HG02759 (cell line): ENCODE results near the gene SLC5A5.
A peak's percentile ranks its signal among the peaks of the same experiment; 100 is the strongest.

Experiments used
- ATAC-seq: cut with Tn5 transposase; IDR thresholded peaks from one replicate; pipeline ENCODE4 v1.9.1; 2021; ENCODE audit warnings: mild to moderate bottlenecking, moderate library complexity; ENCODE audit not compliant: unreplicated experiment

The SLC5A5 gene

DNA sequence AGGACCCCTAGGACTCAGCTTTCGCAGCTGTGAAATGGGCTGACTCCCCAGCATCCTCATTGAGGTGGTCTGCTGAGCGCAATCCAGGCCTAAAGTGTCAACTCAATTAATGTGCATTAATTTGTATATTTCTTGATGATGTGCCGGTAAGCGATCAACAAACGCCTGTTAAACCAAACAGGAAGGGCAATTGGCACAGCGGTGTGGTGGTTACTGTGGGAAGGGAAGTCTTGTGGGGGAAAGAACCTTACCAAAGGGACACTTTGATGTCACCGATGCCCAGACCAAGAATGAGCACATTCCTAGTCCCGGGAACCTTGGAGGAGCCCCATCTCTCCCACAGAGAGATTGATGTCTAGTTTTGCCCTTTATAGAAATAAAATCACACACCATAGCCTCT, 25.6 kb upstream of the SLC5A5 start:
- ATAC-seq, result no peak

DNA sequence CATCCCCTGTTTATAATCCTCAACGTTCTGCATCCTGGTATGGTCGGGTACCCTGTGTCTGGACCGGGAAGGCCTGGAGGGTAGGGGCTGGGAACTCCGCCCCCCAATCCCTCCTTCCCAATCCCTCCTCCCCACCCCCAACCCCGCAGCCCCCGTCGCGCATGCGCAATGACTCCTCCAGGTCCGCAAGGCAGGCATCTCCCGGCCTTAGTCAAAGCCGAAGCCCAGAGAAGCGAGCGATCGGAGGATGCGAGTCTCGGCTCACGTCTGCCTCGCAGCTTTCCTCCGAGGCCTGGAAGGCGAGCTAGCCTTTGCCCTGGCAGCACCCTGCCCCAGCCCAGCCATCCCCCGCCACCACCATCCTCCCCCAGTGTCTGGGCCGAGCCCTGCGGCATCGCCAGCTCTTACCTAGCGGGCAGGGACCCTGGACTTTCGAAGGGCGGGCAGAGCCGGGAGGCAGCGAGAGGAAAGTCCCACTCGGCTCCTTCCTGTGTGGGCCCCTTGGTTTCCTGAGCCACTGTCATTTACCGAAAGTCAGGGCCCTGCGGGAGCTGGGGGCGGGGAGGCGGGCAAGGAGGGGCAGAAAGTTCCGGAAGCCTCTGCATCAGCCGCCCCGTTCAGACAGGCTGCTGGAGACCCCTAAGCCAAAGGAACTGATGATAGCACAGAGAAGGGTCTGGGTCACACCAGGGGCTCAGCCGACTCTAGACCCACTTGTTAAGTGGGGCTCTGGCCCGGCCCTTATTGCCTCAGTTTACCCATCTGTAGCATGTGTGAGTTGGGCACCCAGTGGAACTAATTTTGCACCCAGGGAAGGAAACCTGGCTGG, 24.0 kb upstream of the SLC5A5 start, which contains the start of gene JAK3:
Gene JAK3 (minus strand): TSS at position 445 of the 829 bp plus-strand sequence. CDS start 3,565 bp downstream, outside the sequence.
- ATAC-seq, result peak; percentile 69

DNA sequence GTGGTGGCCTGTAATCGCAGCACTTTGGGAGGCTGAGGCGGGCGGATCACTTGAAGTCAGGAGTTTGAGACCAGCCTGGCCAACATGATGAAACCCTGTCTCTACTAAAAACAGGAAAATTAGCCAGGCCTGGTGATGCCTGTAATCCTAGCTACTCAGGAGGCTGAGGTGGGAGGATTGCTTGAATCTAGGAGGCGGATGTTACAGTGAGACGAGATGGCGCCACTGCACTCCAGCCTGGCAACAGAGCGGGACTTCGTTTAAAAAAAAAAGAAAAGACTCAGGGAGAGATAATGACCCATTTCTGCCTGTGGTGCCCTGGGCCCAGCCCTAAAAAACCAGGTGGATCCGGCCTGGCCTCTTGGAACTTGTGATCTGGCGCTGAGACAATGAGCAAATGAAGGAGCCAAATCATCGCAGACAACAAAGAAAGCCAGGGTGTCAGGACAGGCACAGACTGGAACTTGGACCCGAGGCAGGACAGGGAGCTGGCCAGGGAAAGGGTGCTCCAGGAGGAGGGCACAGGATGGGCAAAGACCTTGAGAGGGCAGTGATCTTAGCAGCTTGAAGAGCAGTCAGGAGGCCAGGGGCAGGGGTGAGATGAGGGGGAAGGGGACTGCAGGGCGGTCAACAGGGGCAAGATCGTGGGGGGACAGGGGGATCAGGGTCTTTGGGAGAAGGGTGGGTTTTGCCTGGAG, 23.0 kb upstream of the SLC5A5 start:
- ATAC-seq, result no peak

DNA sequence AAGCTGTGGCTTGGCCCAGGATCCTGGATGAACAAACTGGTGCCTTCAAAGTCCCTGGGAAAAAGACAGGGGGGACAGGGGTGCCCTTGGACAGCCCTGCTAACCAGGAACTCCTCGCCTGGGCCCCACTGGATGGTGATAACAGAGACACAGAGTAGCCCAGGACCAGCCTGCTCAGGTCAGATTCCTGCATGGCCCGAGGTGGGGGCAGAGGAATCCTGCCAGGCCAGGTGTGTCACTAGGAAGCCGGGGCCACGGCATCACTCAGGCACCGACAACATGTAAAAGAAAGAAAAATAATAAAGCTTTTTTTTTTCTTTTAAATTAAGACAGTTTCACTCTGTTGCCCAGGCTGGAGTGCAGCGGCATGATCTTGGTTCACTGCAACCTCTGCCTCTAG, 17.7 kb upstream of the SLC5A5 start:
- ATAC-seq, result no peak

DNA sequence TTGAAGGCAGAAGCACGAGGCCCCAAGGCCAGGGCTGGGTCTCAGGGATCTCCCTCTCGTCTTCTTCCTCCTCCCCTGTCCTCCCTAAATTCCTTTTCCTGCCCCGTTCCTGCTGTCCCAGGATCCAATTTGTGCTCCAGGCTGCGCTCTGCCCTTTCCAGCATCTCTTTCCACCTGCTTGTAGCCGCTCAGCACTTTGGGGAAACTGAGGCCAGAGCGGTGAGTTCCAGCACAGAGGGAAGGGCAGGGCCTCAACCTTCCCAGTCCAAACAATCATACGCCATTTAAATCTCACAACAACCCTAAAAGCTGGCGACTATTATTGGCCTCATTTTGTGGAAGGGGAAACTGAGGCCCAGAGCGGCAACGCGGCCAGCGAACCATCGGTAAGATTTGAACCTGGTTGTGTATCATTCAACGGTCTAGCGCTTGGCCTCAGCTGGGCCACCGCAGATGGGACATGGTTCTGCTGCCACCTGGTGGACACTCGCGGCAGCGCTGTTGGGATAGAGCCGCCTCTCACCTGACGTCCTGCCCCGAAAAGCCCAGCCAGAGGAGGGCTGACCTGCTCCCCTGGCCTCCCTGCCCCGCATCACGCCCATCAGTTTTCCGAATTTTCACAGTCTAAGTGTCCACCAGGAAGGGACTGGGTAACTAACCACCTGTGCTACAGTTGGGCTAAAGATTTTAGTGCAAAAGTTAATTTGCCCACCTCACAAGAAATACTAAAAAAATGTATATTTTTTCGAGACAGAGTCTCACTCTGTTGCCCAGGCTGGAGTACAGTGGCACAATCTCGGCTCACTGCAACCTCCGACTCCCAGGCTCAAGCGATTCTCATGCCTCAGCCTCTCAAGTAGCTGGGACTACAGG, 16.2 kb upstream of the SLC5A5 start:
- no peak for ATAC-seq

DNA sequence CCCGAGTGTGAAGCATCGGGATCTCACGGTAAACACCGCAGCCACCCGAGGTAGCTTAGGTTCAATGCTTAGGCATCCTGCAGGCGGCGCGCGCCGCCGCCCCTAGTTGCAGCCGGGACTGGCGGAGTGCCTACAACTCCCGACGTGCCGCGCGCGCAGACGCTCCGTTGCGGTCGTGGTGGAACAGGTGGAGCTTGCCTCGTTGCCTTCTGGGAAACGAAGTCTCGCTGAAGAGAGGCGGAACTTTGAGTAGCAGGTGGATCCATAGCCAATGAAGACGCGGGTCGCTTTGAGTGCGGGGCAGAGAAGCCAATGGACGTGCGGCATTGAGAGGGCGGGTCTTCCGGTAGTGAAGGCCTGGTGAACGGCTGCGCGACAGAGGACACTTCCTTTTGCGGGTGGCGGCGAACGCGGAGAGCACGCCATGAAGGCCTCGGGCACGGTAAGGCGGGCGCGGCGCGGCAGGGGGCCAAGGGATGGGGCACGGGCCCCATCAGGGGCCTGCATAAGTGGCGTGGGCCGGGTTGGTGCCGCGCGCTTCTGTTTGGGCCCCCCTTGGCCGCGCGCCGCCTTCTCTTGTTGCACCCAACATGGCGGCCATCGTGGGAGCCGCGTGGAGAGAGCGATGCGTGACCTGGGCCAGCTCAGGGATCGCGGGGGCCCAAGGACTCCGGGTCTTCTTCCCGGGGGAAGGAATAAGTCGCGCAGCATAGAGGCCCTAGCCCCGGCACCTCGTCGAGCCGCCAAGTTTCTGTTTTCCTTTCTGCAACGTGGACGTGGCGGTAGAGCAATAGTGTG, 12.0 kb upstream of the SLC5A5 start, which contains the start of gene RPL18A:
Gene RPL18A (plus strand): TSS at position 378 of the 798 bp plus-strand sequence. CDS start 47 bp downstream, at position 425.
- peak; percentile 92 for ATAC-seq

DNA sequence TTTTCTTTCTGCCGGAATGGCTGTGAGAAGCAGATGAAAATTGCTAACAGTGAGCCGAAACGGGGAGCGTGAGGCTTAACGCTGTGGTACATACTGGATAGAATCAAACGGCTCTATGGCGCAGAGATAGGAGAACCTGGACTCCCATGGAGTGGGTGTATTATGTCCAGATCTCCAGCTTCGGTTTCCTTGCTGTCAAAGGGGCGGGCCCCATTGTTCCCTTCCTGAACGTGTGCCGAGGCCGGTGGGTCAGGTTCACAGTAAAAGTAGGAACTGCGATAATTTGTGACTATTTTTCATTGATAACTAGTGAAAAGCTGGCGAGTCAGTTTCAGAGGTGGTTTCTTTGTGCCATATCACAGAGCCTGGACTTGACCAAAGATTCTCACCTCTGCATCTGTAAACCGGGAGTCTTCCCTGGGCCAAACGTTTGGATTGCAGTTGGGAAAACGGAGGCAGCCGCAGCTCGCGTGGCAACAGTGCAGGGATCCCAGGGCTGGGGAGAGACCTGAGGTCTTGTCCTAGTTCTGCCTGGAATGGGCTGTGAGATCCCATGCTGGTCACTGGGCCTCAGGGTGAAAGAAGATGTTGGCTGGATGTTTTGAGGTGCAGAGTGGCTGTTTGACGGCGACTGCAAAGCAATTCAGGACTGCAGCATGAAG, 11.3 kb upstream of the SLC5A5 start:
- ATAC-seq, result no peak

DNA sequence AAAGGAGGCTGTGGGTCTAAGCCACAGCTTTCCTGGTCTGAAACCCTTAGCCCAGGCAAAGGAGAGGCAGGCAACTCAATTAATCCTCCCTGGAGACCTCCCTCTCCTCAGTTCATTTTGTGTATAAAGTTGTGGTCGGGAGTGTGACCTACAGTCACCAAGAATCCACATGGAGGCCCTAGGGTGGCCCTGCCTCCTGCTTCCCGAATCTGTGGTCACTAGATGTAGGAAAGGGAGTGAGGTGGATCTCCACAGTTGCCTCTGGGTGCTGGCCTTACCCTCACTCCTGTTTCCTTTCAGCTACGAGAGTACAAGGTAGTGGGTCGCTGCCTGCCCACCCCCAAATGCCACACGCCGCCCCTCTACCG, 10.8 kb upstream of the SLC5A5 start:
- ATAC-seq, result no peak

DNA sequence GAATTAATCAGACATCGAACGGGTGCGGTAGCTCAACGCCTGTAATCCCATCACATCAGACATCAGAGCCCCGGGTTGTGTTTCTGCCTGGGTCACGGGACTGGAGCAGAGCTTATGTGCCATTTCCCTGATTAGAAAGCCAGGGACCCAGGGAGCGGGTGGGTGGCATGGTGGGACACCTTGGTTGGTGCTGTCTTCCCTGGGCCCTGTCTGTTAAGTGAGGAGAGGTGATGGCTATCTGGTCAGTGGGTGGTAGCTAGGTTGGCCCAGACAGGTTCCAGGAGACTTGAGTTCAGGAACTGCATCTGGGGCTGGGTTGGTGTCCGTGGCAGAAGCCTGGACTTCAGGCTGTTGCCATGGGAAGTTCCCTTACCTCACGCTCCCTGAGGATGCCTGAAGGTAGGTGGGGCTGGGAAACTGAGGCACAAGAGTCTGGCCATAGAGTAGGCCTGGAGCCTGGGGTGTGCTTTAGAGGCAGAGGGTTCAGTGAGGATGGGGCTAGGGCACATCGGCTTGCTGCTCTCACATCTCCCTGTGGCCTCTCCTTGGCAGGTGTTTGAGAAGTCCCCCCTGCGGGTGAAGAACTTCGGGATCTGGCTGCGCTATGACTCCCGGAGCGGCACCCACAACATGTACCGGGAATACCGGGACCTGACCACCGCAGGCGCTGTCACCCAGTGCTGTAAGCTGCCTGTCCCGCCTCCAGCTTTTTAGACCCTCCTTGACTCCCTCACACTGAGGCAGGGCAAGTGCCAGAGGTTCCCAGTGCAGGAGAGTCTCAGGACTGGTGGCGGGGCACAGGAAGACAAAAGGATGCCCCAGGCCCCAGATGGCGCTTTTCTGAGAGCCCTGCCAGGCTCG, 10.0 kb upstream of the SLC5A5 start:
- no peak for ATAC-seq

DNA sequence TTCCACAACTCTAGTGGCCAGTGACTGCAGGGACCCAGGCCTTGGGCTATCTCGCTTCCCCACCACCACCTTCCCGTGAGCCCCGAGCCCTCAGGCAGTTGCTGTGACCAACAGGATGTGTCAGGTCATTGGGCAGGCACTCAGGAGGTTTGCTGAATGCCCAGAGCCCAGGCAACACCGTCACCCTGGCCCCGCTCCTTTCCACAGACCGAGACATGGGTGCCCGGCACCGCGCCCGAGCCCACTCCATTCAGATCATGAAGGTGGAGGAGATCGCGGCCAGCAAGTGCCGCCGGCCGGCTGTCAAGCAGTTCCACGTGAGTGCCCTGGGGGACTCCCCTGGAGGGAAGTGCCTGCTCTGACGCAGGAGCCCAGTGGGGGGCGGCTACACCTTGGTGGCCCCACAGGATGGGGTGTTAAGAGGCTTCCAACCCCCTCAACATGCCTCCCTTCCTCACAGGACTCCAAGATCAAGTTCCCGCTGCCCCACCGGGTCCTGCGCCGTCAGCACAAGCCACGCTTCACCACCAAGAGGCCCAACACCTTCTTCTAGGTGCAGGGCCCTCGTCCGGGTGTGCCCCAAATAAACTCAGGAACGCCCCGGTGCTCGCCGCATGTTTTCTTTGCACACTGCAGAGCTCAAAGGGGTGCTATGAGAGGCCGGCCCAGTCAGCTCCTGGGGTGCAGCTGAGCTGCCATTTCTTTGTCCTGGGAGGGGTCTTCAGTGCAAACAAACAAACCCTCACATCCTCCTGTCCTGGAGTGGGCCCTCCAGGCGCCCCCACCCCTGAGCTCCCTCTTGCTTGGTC, 8.8 kb upstream of the SLC5A5 start:
- ATAC-seq, result no peak

DNA sequence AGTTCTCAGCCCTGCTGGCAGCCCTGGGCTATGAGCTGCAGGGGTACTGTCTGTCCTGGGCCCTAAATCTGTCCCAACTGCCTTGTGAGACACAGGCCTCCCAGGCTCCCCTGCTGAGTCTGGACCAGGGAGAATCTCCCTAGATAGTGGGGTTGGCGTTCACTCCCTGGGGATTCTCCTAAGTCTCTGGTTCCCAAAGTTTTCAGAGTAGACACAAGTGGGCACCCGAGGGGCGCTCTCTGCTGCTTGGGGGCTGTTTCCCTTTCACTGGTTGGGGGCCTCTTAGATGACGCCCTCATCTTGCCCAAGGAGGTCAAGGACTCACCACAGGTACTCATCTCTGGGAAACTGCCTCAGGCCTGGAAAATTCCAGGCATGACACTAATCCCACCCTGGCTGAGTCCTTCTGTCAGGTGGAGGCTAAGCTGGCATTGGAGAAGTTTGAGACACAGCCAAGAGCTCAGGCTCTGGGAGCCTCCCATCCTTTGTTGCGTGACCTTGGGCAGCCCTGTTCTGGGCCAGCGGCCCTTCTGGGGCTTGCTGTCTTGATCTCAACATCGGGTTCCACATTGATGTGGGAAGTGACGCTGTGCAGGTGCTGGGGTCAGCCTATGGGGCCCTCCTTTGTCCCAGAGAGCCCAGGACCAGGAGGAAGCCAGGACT, 8.1 kb upstream of the SLC5A5 start:
- no peak for ATAC-seq

DNA sequence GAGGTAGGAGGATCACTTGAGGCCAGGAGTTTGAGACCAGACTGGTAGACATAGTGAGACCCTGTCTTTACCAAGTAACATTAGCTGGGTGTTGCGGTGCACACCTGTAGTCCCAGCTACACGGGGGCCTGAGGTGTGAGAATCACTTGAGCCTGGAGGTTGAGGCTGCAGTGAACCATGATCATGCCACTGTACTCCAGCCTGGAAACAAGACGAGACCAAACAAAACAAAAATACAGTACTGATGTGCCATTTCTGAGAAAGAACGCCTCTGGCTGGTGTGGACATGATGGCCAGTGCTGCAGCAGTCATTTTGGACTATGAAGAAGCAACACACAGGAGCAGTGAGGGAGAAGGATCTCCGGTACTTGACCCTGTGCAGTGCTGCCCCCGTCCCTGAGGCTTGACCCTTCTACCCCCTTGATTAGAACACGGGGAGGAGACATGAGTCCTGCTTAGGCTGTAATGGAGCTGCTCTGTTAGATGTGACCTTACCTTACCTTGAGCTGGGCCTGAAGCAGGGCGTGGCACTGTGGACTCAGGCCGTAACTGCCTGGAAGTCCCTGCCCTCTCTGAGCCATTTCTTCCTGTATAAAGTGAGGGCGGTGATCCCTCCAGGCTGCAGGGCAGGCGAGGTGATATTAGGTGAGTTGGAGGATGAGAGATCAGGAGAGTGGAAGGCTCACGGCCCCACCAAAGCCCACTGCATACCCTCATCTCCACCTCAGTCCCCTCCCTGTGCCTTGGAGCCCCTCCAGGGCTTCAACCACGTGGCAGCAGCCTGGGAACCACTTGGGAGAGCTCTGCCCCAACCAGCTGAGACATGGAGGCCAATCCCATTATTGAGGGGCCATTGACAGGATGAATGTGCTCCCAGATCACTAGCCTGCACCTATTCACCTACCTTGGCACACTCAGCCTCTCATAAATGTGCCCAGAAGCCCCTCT, 6.1 kb upstream of the SLC5A5 start:
- ATAC-seq, result no peak

DNA sequence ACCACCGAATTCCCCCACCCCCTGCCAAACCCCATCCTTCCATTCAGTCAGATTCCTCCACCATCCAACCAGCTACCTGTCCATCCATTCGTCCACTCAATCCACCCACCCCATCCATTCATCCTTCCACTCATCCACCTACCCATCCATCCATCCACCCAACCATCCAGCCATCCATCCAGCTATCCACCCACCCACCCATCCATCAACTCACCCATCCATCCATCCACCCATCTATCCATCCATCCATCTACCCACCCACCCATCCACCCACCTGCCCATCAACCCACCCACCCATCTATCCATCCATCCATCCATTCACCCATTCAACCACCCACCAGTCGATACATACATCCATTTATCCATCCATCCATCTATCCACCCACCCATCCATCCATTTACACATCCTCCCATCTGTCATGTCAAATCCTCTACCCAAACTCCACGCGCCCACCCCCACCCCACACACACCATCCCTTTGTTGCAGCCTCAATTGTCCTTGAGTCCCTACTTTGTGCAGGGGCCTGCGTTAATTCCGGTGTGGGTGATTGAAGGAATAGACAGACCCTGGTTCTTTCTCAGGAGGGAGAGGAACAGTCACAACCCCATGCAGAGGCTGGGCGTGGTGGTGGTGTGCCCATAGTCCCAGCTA, 5.3 kb upstream of the SLC5A5 start:
- no peak for ATAC-seq

DNA sequence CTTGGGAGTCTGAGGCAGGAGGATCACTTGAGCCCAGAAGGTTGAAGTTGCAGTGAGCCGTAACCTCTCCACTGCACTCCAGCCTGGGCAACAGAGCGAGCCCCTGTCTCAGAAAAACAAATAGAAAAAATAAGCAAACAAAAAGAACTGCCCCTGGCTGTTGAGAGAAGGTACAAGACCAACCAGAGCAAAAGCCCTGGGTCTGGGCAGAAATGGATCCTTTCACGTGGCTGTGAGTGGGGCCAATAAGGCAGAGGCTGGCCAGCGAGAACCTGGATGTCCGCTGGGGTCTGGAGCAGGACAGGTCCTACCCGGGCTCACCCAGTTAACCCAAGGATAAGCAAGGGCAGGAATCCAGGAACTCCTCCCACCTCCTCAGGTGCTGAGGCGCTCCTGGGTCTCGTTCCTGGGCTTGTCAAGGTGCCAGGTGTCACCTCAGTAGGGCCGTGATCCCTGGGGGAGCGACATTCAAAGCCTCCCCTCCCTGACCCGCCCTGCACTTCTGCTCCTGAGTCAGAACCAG, 4.7 kb upstream of the SLC5A5 start:
- no peak for ATAC-seq

DNA sequence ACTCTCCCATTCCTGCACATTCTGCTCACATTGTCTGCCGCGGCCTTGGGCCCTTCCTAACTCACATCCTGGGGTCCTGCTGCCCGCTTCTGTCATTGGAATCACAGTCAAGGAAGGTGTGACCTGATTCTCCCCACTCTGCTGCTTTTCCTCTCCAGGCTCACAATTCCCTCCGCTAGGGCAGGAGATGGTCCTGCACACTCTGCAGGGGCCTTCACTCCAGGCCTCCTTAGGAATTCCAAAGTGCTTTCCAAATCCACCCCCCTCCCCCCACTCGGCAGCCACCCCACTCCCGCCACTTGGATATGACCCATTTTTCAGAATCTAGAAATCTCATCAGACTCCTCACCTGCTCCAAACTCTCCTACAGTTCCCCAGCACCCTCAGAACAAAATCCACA, 3.1 kb upstream of the SLC5A5 start:
- no peak for ATAC-seq

DNA sequence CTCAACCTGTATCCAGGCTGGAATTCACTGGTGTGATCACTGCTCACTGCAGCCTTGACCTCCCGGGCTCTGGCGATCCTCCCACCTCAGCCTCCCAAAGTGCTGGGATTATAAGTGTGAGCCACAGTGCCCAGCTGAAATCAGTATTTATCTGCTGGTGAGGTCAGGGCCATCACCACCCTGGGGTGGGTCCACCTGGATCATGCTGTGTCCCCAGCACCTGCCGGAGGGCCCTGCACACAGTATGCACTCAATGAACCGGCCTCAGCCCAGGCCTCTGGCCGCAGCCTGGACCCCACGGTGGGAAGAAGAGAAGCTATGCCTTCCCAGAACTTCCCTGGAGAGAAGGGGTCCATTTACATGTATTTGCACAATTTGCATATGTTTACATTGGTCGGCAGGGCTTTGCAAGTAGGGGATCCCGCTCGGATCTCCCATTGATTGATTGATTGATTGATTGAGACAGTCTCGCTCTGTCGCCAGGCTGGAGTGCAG, 2.6 kb upstream of the SLC5A5 start:
- no peak for ATAC-seq
